ENCODE results near the gene EPC2. TPM values are rescaled to one million over a fixed set of nuclear protein-coding genes. Genes with fewer than 3 reads are reported as not detected.

The EPC2 gene
- total and polyA plus RNA-seq, 10 of the 15 experiments (the other 5 are each of a cell fraction or from before 2014, with no cell fraction given): 2.0 to 16.5 (median 10.8) TPM

GRCh38 chr2:148651972-148652371 is 7.4 kb downstream of the EPC2 start:
- SMC1A ChIA-PET (ENCODE audit: uncharacterized antibody, unreplicated experiment): interaction anchor here (1.0 to 1.3 kb wide), 2 partner anchors 9 to 338 kb away, joined by 3 to 5 read pairs; no protein-coding TSS in a partner anchor
- H3K4me2 ChIP-seq (ENCODE audit: control insufficient read depth, insufficient read depth): peak overlapping the region; percentile 42; the same call in 1 of the 2 replicates
- intact Hi-C loops (cut with micrococcal nuclease; ENCODE audit: unreplicated experiment): no loop called here

DNA sequence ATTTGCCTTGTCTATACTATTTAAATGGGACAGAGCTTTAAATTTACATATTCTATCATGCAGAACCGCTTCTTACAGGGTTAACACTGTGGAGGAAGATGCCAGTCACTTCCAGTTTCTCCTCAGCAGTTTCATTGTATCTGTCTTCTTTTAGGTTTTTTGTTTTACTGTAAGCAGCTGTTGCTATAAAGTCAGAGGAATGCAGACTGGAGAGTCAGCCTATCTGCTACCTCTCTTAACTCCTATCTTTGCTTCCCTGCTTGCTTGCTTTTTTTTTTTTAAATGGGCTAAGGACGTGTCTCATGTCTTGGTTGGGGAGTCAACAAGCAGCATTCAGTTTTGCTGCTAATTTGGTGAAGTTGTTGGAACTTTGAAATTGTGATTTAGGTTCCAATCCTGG is 8.9 kb downstream of the EPC2 start:
- Histone ChIP-seq H3K9me3 (replicated peaks; ENCODE audit: control insufficient read depth, insufficient read depth, low read length) (no peaks in the 10 kb centered on the region), H3K4me3 (peak overlapping the region; percentile 1; the same call in 1 of the 2 replicates), H3K36me3 (ENCODE audit: control insufficient read depth in 2 of 2, insufficient read depth in 2 of 2, low read length in 1 of 2) (no peaks in the 10 kb centered on the region), H3K27me3 (replicated peaks in 1 of 2; ENCODE audit: control insufficient read depth in 2 of 2, insufficient read depth in 2 of 2, low read length in 1 of 2) (no peaks in the 10 kb centered on the region), H4K20me1 (ENCODE audit: control insufficient read depth, insufficient read depth) (peaks cover 2% of the 10 kb centered on the region; the same call in 1 of the 2 replicates), H3K4me1 (ENCODE audit: control insufficient read depth, insufficient read depth, low read length) (peaks cover 23% of the 10 kb centered on the region), H2AFZ (ENCODE audit: control insufficient read depth, low read depth, low read length) (no peak overlapping the region), H3K27ac (ENCODE audit: control insufficient read depth, insufficient read depth) (no peak overlapping the region), H3K9ac (ENCODE audit: control insufficient read depth, insufficient read depth, low read length) (no peak overlapping the region), H3K4me2 (ENCODE audit: control insufficient read depth, insufficient read depth) (peak overlapping the region; percentile 31), H3K79me2 (ENCODE audit: control insufficient read depth, insufficient read depth, low read length) (peaks cover 96% of the 10 kb centered on the region)
- in situ Hi-C loops (cut with MboI) (no loop called here), intact Hi-C loops (cut with micrococcal nuclease; ENCODE audit: unreplicated experiment) (no loop called here)
- DNase-seq (ENCODE audit: low read depth, low spot score) (peak; percentile 40), FAIRE-seq (peak; percentile 44), ATAC-seq (peak; percentile 80)
- SMC1A ChIA-PET (ENCODE audit: uncharacterized antibody, unreplicated experiment): interaction anchor here (0.7 to 1.1 kb wide), 3 partner anchors 9 to 12 kb away, joined by 3 read pairs; no protein-coding TSS in a partner anchor
- POLR2A ChIA-PET: no interaction called here
- no TSS peak for BruUV-seq (replicated peaks)
- CTCF ChIA-PET: interaction anchor here (0.7 kb wide), 1 partner anchor 478 kb away, joined by 3 read pairs; no protein-coding TSS in a partner anchor
- 0% methylated on average over 2 of the region's 2 CpGs for WGBS (ENCODE audit: insufficient coverage, insufficient replicate concordance, low lambda C conversion rate, missing lambda C conversion rate)
- RAD21 ChIA-PET (ENCODE audit: unreplicated experiment): interaction anchor here (1.1 to 1.8 kb wide), 2 partner anchors 8 to 144 kb away, joined by 3 to 4 read pairs; no protein-coding TSS in a partner anchor
- TF ChIP-seq, protein P1, sequence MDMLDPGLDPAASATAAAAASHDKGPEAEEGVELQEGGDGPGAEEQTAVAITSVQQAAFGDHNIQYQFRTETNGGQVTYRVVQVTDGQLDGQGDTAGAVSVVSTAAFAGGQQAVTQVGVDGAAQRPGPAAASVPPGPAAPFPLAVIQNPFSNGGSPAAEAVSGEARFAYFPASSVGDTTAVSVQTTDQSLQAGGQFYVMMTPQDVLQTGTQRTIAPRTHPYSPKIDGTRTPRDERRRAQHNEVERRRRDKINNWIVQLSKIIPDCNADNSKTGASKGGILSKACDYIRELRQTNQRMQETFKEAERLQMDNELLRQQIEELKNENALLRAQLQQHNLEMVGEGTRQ (IDR thresholded peaks at IDR 0.05; ENCODE audit: borderline replicate concordance, low read depth, low read length): no peak
- TF ChIP-seq ATF7 (IDR thresholded peaks at IDR 0.05; ENCODE audit: low read depth): no peak
- no peak for TF ChIP-seq CREB1 (IDR thresholded peaks at IDR 0.05; ENCODE audit: low read depth)
- TF ChIP-seq MTA3 (IDR thresholded peaks at IDR 0.05; ENCODE audit: borderline replicate concordance, low read length): no peak
- TF ChIP-seq USF1 (IDR thresholded peaks at IDR 0.05; ENCODE audit: borderline replicate concordance, extremely low read length, insufficient read depth, low read depth, low read length): no peak
- TF ChIP-seq MEF2A (IDR thresholded peaks at IDR 0.05; ENCODE audit: insufficient read depth, low read depth, low read length): no peak
- no peak for TF ChIP-seq STAT1 (conservative IDR thresholded peaks at IDR 0.05)
- TF ChIP-seq, protein P2, sequence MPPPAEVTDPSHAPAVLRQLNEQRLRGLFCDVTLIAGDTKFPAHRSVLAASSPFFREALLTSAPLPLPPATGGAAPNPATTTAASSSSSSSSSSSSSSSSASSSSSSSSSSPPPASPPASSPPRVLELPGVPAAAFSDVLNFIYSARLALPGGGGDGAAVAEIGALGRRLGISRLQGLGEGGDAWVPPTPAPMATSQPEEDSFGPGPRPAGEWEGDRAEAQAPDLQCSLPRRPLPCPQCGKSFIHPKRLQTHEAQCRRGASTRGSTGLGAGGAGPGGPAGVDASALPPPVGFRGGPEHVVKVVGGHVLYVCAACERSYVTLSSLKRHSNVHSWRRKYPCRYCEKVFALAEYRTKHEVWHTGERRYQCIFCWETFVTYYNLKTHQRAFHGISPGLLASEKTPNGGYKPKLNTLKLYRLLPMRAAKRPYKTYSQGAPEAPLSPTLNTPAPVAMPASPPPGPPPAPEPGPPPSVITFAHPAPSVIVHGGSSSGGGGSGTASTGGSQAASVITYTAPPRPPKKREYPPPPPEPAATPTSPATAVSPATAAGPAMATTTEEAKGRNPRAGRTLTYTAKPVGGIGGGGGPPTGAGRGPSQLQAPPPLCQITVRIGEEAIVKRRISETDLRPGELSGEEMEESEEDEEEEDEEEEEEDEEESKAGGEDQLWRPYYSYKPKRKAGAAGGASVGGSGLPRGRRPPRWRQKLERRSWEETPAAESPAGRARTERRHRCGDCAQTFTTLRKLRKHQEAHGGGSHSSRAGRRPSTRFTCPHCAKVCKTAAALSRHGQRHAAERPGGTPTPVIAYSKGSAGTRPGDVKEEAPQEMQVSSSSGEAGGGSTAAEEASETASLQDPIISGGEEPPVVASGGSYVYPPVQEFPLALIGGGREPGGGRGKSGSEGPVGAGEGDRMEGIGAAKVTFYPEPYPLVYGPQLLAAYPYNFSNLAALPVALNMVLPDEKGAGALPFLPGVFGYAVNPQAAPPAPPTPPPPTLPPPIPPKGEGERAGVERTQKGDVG (CRISPR knock-in tag; IDR thresholded peaks at IDR 0.05): no peak
- TF ChIP-seq CREM (IDR thresholded peaks at IDR 0.05; ENCODE audit: low read depth): no peak
- no peak for TF ChIP-seq POLR2A (IDR thresholded peaks at IDR 0.05; ENCODE audit: low read depth, low read length)

More at GRCh38 chr2:148651972-148652371, 7.4 kb downstream of the EPC2 start:
- no peaks in the 10 kb centered on the region for H3K36me3 ChIP-seq (ENCODE audit: control insufficient read depth in 2 of 2, insufficient read depth in 2 of 2, low read length in 1 of 2)
- no peak overlapping the region for H3K4me3 ChIP-seq
- no peak overlapping the region for H3K9ac ChIP-seq (ENCODE audit: control insufficient read depth, insufficient read depth, low read length)
- 79% methylated on average over 2 of the region's 2 CpGs for WGBS (ENCODE audit: insufficient coverage, insufficient replicate concordance, low lambda C conversion rate, missing lambda C conversion rate)
- FAIRE-seq: no peak
- DNase-seq (ENCODE audit: low read depth, low spot score): no peak
- ATAC-seq: peak; percentile 63
- no peaks in the 10 kb centered on the region for H3K27me3 ChIP-seq (replicated peaks in 1 of 2; ENCODE audit: control insufficient read depth in 2 of 2, insufficient read depth in 2 of 2, low read length in 1 of 2)
- CTCF ChIA-PET: interaction anchor here (0.6 to 1.2 kb wide), 2 partner anchors 12 to 601 kb away, joined by 3 read pairs; no protein-coding TSS in a partner anchor
- RAD21 ChIA-PET (ENCODE audit: unreplicated experiment): no interaction called here
- H3K9me3 ChIP-seq (replicated peaks; ENCODE audit: control insufficient read depth, insufficient read depth, low read length): no peaks in the 10 kb centered on the region
- in situ Hi-C loops (cut with MboI): no loop called here
- no peak overlapping the region for H2AFZ ChIP-seq (ENCODE audit: control insufficient read depth, low read depth, low read length)
- BruUV-seq (replicated peaks): no TSS peak
- POLR2A ChIA-PET: interaction anchor here (0.9 kb wide), 1 partner anchor 11 kb away, joined by 3 read pairs; no protein-coding TSS in a partner anchor
- H3K4me1 ChIP-seq (ENCODE audit: control insufficient read depth, insufficient read depth, low read length): peaks cover 16% of the 10 kb centered on the region
- H4K20me1 ChIP-seq (ENCODE audit: control insufficient read depth, insufficient read depth): peaks cover 2% of the 10 kb centered on the region; the same call in 1 of the 2 replicates
- H3K27ac ChIP-seq (ENCODE audit: control insufficient read depth, insufficient read depth): no peak overlapping the region
- H3K79me2 ChIP-seq (ENCODE audit: control insufficient read depth, insufficient read depth, low read length): peaks cover 94% of the 10 kb centered on the region
- TF ChIP-seq GATAD2B (conservative IDR thresholded peaks at IDR 0.05; ENCODE audit: low read depth) (no peak), BHLHE40 (IDR thresholded peaks at IDR 0.05; ENCODE audit: borderline replicate concordance in 1 of 2, low read depth in 2 of 2, low read length in 1 of 2) (no peak), MYC (IDR thresholded peaks at IDR 0.05; ENCODE audit: insufficient read depth, insufficient read length, insufficient replicate concordance, low read length, severe bottlenecking) (no peak), RB1 (IDR thresholded peaks at IDR 0.05; ENCODE audit: borderline replicate concordance) (no peak)
